ENCODE results near the gene FKBP1A.

DNA sequence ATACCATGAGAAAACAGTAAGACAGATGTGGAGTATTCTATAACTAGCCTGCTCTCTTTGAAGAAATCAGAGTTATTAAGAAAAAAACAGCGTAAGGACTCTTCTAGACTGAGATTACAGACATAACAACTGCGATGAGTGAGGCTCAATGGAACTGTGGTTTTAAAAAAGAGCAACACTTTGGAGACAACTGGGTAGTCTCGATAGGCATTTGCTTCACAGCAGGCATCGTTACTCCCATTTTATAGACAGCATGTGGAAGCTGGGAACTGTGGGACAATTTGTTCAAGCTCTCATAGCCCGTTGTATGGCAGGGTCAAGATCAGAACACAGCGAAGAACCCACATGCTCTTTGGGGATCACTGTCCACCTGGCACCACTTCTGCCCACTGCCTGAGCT, 4.6 kb downstream of the FKBP1A start:
- TF ChIP-seq, protein P1, sequence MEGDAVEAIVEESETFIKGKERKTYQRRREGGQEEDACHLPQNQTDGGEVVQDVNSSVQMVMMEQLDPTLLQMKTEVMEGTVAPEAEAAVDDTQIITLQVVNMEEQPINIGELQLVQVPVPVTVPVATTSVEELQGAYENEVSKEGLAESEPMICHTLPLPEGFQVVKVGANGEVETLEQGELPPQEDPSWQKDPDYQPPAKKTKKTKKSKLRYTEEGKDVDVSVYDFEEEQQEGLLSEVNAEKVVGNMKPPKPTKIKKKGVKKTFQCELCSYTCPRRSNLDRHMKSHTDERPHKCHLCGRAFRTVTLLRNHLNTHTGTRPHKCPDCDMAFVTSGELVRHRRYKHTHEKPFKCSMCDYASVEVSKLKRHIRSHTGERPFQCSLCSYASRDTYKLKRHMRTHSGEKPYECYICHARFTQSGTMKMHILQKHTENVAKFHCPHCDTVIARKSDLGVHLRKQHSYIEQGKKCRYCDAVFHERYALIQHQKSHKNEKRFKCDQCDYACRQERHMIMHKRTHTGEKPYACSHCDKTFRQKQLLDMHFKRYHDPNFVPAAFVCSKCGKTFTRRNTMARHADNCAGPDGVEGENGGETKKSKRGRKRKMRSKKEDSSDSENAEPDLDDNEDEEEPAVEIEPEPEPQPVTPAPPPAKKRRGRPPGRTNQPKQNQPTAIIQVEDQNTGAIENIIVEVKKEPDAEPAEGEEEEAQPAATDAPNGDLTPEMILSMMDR (IDR thresholded peaks at IDR 0.05) = no peak
- TF ChIP-seq POLR2A (IDR thresholded peaks at IDR 0.05) (no peak), EP300 (IDR thresholded peaks at IDR 0.05) (no peak)
